GM23338 (cell line): Measurements from ENCODE around the gene TIAM1. TPM values are rescaled to one million over a fixed set of nuclear protein-coding genes. Genes with fewer than 3 reads are reported as not detected.

Experiments
- ATAC-seq: fragments of 200-7000 bp; cut with Tn5 transposase; 3 replicates; pipeline ENCODE4 v1.9.1; 2020
- DNase-seq: peaks from one replicate; pipeline ENCODE4 v3.0.0-alpha.2; 2015; ENCODE audit warnings: low spot score
- H2AFZ ChIP-seq: fragments of 200-600 bp; sonication (generic); 2 replicates; pipeline ENCODE4 v1.8.0; 2016; ENCODE audit warnings: antibody characterized with exemption, mild to moderate bottlenecking, moderate library complexity
- H3F3A ChIP-seq: fragments of 200-600 bp; sonication (generic); replicated peaks from 2 replicates; pipeline ENCODE4 v1.8.0; 2017; ENCODE audit warnings: antibody characterized with exemption, mixed run types, low read depth
- H3K27ac ChIP-seq: fragments of 200-600 bp; sonication (generic); 2 replicates; pipeline ENCODE4 v1.6.1; 2016; ENCODE audit warnings: low read depth
- H3K27me3 ChIP-seq: fragments of 200-600 bp; sonication (generic); 2 replicates; pipeline ENCODE4 v1.8.0; 2016; ENCODE audit warnings: mild to moderate bottlenecking, mixed run types, moderate library complexity; ENCODE audit not compliant: insufficient read depth
- H3K36me3 ChIP-seq: fragments of 200-600 bp; sonication (generic); 2 replicates; pipeline ENCODE4 v1.8.0; 2016; ENCODE audit warnings: mild to moderate bottlenecking; ENCODE audit not compliant: insufficient read depth
- H3K4me1 ChIP-seq: fragments of 200-600 bp; sonication (generic); 2 replicates; pipeline ENCODE4 v1.8.0; 2016; ENCODE audit warnings: mild to moderate bottlenecking, moderate library complexity; ENCODE audit not compliant: insufficient read depth
- H3K4me2 ChIP-seq: fragments of 200-600 bp; sonication (generic); 2 replicates; pipeline ENCODE4 v1.7.1; 2017; ENCODE audit warnings: mixed run types
- H3K4me3 ChIP-seq: fragments of 200-600 bp; sonication (generic); 2 replicates; pipeline ENCODE4 v1.6.1; 2016; ENCODE audit warnings: mixed run types
- H3K79me2 ChIP-seq: fragments of 200-600 bp; sonication (generic); replicated peaks from 2 replicates; pipeline ENCODE4 v1.8.0; 2017; ENCODE audit warnings: mild to moderate bottlenecking; ENCODE audit not compliant: insufficient read depth
- H3K9me2 ChIP-seq: fragments of 200-600 bp; sonication (generic); 2 replicates; pipeline ENCODE4 v1.8.0; 2017; ENCODE audit not compliant: insufficient read depth
- H4K20me1 ChIP-seq: fragments of 200-600 bp; sonication (generic); replicated peaks from 2 replicates; pipeline ENCODE4 v1.8.0; 2017; ENCODE audit warnings: mild to moderate bottlenecking; ENCODE audit not compliant: insufficient read depth
- H3K27ac Mint-ChIP-seq: 2 replicates; pipeline ENCODE4 v1.8.0; 2020; ENCODE audit warnings: inconsistent platforms, mild to moderate bottlenecking, moderate library complexity, mixed read lengths
- H3K27me3 Mint-ChIP-seq: 3 replicates; pipeline ENCODE4 v1.8.0; 2022; ENCODE audit warnings: low read depth, mild to moderate bottlenecking, moderate library complexity, mixed read lengths, inconsistent platforms; ENCODE audit not compliant: insufficient read depth, poor library complexity
- H3K36me3 Mint-ChIP-seq: 3 replicates; pipeline ENCODE4 v1.8.0; 2021; ENCODE audit warnings: low read depth, mild to moderate bottlenecking, inconsistent platforms, moderate library complexity, mixed read lengths
- H3K4me1 Mint-ChIP-seq: 3 replicates; pipeline ENCODE4 v1.8.0; 2020; ENCODE audit warnings: mild to moderate bottlenecking, inconsistent platforms, mixed read lengths
- H3K4me3 Mint-ChIP-seq: 3 replicates; pipeline ENCODE4 v1.8.0; 2021; ENCODE audit warnings: moderate library complexity, mild to moderate bottlenecking, inconsistent platforms, mixed read lengths
- H3K9me3 Mint-ChIP-seq: 3 replicates; pipeline ENCODE4 v1.8.0; 2020; ENCODE audit warnings: moderate library complexity, mild to moderate bottlenecking, inconsistent platforms, mixed read lengths
- CREB1 ChIP-seq: fragments of 250-450 bp; sonication (Bioruptor Pico); IDR thresholded peaks from 2 replicates; pipeline ENCODE4 v1.5.0; 2020; ENCODE audit warnings: low read depth, mild to moderate bottlenecking, moderate library complexity
- CTCF ChIP-seq, 2 experiments: fragments of 200-600 bp in 1 of 2; sonication (generic) in 1 of 2; conservative IDR thresholded peaks; 2 replicates each; pipeline versions ENCODE4 v1.5.1 to v1.6.1; 2016 to 2017; ENCODE audit warnings: antibody characterized with exemption in 2 of 2, low read depth in 2 of 2, mild to moderate bottlenecking in 2 of 2, moderate library complexity in 1 of 2
- ETS1 ChIP-seq: IDR thresholded peaks from 2 replicates; pipeline ENCODE4 v1.6.1; 2016; ENCODE audit warnings: antibody characterized with exemption
- EZH2 ChIP-seq: fragments of 200-600 bp; sonication (generic); IDR thresholded peaks from one replicate; pipeline ENCODE4 v1.8.0; 2017; ENCODE audit warnings: antibody characterized with exemption, mild to moderate bottlenecking, low read depth; ENCODE audit not compliant: unreplicated experiment
- EZH2phosphoT487 ChIP-seq: fragments of 200-600 bp; sonication (generic); IDR thresholded peaks from one replicate; pipeline ENCODE4 v1.8.1; 2018; ENCODE audit warnings: antibody characterized with exemption; ENCODE audit not compliant: unreplicated experiment
- JUNB ChIP-seq: IDR thresholded peaks from one replicate; pipeline ENCODE4 v1.6.1; 2016; ENCODE audit warnings: antibody characterized with exemption; ENCODE audit not compliant: unreplicated experiment
- NANOG ChIP-seq: IDR thresholded peaks from 2 replicates; pipeline ENCODE4 v1.6.1; 2016; ENCODE audit warnings: antibody characterized with exemption, borderline replicate concordance
- POLR2AphosphoS5 ChIP-seq: IDR thresholded peaks from 2 replicates; pipeline ENCODE4 v1.6.1; 2016; ENCODE audit warnings: antibody characterized with exemption, low read depth
- REST ChIP-seq: IDR thresholded peaks from one replicate; pipeline ENCODE4 v1.6.1; 2018; ENCODE audit warnings: antibody characterized with exemption; ENCODE audit not compliant: unreplicated experiment
- ZNF114 ChIP-seq: fragments of 250-450 bp; sonication (Bioruptor Pico); IDR thresholded peaks from 2 replicates; pipeline ENCODE4 v1.5.0; 2020; ENCODE audit warnings: mild to moderate bottlenecking, moderate library complexity
- ZNF331 ChIP-seq: fragments of 250-450 bp; sonication (Bioruptor Pico); IDR thresholded peaks from 2 replicates; pipeline ENCODE4 v1.5.0; 2020; ENCODE audit warnings: low read depth, mild to moderate bottlenecking, moderate library complexity
- ZNF462 ChIP-seq: fragments of 250-450 bp; sonication (Bioruptor Pico); IDR thresholded peaks from 2 replicates; pipeline ENCODE4 v1.5.0; 2020; ENCODE audit warnings: mild to moderate bottlenecking, moderate library complexity
- polyA plus RNA-seq: library from polyadenylated mRNA; unstranded; fragments of >200 nt; fragmentation: Nextera tagmentation; extraction: Ambion mirVana; gene quantifications from 2 replicates; pipeline ENCODE4 v1.2.1, GENCODE V29; 2016
- total RNA-seq: library from RNA; depleted of rRNA; stranded (reverse); fragments of >200 nt; shearing (Covaris generic); gene quantifications from 2 replicates; pipeline ENCODE4 v1.2.3, GENCODE V29; 2014

The TIAM1 gene
- total and polyA plus RNA-seq, 2 experiments from 2014 or later, result 18.5 to 20.0 TPM

GRCh38 chr21:31318971-31319370 is 25.1 kb downstream of the TIAM1 start:
- Histone ChIP-seq H3K27ac (no peak overlapping the region), H3K36me3 (no peaks in the 10 kb centered on the region), H4K20me1 (no peaks in the 10 kb centered on the region), H3K9me2 (no peaks in the 10 kb centered on the region), H3K4me1 (no peaks in the 10 kb centered on the region), H3K79me2 (no peaks in the 10 kb centered on the region), H3K4me2 (no peak overlapping the region), H3K4me3 (no peak overlapping the region), H3K27me3 (no peaks in the 10 kb centered on the region), H2AFZ (no peak overlapping the region), H3F3A (no peaks in the 10 kb centered on the region)
- Mint-ChIP-seq H3K27ac (no peak overlapping the region), H3K9me3 (no peaks in the 10 kb centered on the region), H3K4me3 (no peak overlapping the region), H3K4me1 (peaks cover 7% of the 10 kb centered on the region; the same call in 2 of the 3 replicates), H3K27me3 (peaks cover 3% of the 10 kb centered on the region), H3K36me3 (no peaks in the 10 kb centered on the region; the same call in 2 of the 3 replicates)
- ATAC-seq (no peak), DNase-seq (no peak)
- no peak for TF ChIP-seq REST
- TF ChIP-seq CREB1 (CRISPR knock-in tag), result no peak
- TF ChIP-seq ETS1, result no peak
- TF ChIP-seq EZH2phosphoT487, result no peak
- TF ChIP-seq NANOG, result no peak
- TF ChIP-seq ZNF114, result no peak
- no peak for TF ChIP-seq EZH2
- no peak for TF ChIP-seq ZNF462 (CRISPR knock-in tag)
- no peak for TF ChIP-seq CTCF (conservative IDR thresholded peaks at IDR 0.05; ENCODE audit: low read depth in 2 of 2)
- TF ChIP-seq JUNB, result no peak
- TF ChIP-seq POLR2AphosphoS5, result no peak
- TF ChIP-seq ZNF331 (CRISPR knock-in tag), result no peak
